K562 (cell line): Measurements from ENCODE around the gene AQP9. TPM values are rescaled to one million over a fixed set of nuclear protein-coding genes. Genes with fewer than 3 reads are reported as not detected.
"Not testable (repeated sequence)": the region's sequence is repeated elsewhere in the genome, so short reads cannot be mapped to it uniquely, and the experiment has no call there.

Experiments used
- ATAC-seq: fragments of 200-7000 bp; cut with Tn5 transposase; 3 replicates; pipeline ENCODE4 v1.9.1; 2020; ENCODE audit warnings: moderate library complexity
- BruUV-seq: library from RNA; stranded (reverse); fragments of 400-500 nt; replicated peaks from 2 replicates; lab custom pipeline; 2021; lab: Mats Ljungman, UMichigan
- CTCF ChIA-PET: fragments of 300-600 bp; formaldehyde crosslinking; extraction: SDS; loops from one replicate; lab custom pipeline; 2021; ENCODE audit warnings: low intra/inter-chr PET ratio; lab: Yijun Ruan, JAX
- POLR2A ChIA-PET: fragments of 300-600, 350-650 bp; sonication (Branson Sonifier 250); formaldehyde crosslinking; extraction: SDS; loops from one replicate; lab custom pipeline; 2021; ENCODE audit warnings: antibody characterized with exemption, inconsistent platforms; lab: Yijun Ruan, JAX
- DNase-seq, 4 experiments: peaks; one replicate each; pipeline versions ENCODE4 v3.0.0 to v3.0.0-alpha.2; 2011 to 2018; ENCODE audit warnings: low spot score in 3 of 4, mixed read lengths in 3 of 4; ENCODE audit errors: extremely low read depth in 1 of 4
- FAIRE-seq: peaks from 2 replicates; lab custom pipeline; 2011; peaks lifted over from hg19 to GRCh38; lab: Jason Lieb, UNC
- H2AFZ ChIP-seq: 2 replicates; pipeline ENCODE4 v1.6.0; 2011; ENCODE audit warnings: low read depth, low read length, control low read depth, inconsistent platforms
- H3K27ac ChIP-seq: fragments of 200-600 bp; 3 replicates; pipeline ENCODE4 v1.8.0; 2011; ENCODE audit warnings: low read depth, mild to moderate bottlenecking, control low read depth, inconsistent platforms, low read length, moderate library complexity, mixed read lengths; ENCODE audit errors: extremely low read depth
- H3K27me3 ChIP-seq, 2 experiments: fragments of 300-600 bp in 1 of 2; 2 replicates in 1 of 2; 3 replicates in 1 of 2; pipeline versions ENCODE4 v1.6.0 to v1.8.0; 2011; ENCODE audit warnings: inconsistent platforms in 2 of 2, low read length in 2 of 2, mild to moderate bottlenecking in 1 of 2, mixed read lengths in 1 of 2, moderate library complexity in 1 of 2; ENCODE audit not compliant: control insufficient read depth in 2 of 2, insufficient read depth in 2 of 2
- H3K36me3 ChIP-seq: fragments of 300-600 bp; 3 replicates; pipeline ENCODE4 v1.8.0; 2011; ENCODE audit warnings: mild to moderate bottlenecking, low read length, inconsistent platforms; ENCODE audit not compliant: control insufficient read depth, insufficient read depth
- H3K4me1 ChIP-seq, 2 experiments: fragments of 200-600 bp in 1 of 2; replicated peaks in 1 of 2; 2 replicates in 1 of 2; 3 replicates in 1 of 2; pipeline versions ENCODE4 v1.5.1 to v1.8.0; 2011; ENCODE audit warnings: inconsistent platforms in 2 of 2, low read length in 2 of 2, mild to moderate bottlenecking in 1 of 2, mixed read lengths in 1 of 2, moderate library complexity in 1 of 2; ENCODE audit not compliant: control insufficient read depth in 2 of 2, insufficient read depth in 2 of 2
- H3K4me2 ChIP-seq: 2 replicates; pipeline ENCODE4 v1.6.1; 2011; ENCODE audit warnings: low read length, control low read depth, inconsistent platforms, mixed read lengths; ENCODE audit not compliant: insufficient read depth
- H3K4me3 ChIP-seq: fragments of 200-600 bp; sonication (generic), shearing (Covaris generic); 2 replicates; pipeline ENCODE4 v1.5.1; 2016; ENCODE audit warnings: control low read depth, inconsistent platforms
- H3K79me2 ChIP-seq: fragments of 200-600 bp; 3 replicates; pipeline ENCODE4 v1.8.0; 2011; ENCODE audit warnings: low read length, inconsistent platforms; ENCODE audit not compliant: control insufficient read depth, insufficient read depth
- H3K9ac ChIP-seq, 2 experiments: 2 replicates each; pipeline versions ENCODE4 v1.6.0 to v1.6.1; 2011; ENCODE audit warnings: low read depth in 2 of 2, low read length in 2 of 2, control low read depth in 1 of 2, inconsistent platforms in 1 of 2, mild to moderate bottlenecking in 1 of 2, mixed read lengths in 1 of 2; ENCODE audit not compliant: insufficient read depth in 1 of 2
- H3K9me1 ChIP-seq: one replicate; pipeline ENCODE4 v1.6.0; 2011; ENCODE audit warnings: inconsistent platforms, mild to moderate bottlenecking, low read length, moderate library complexity; ENCODE audit not compliant: control insufficient read depth, insufficient read depth
- H3K9me3 ChIP-seq: replicated peaks from 2 replicates; pipeline ENCODE4 v1.5.1; 2011; ENCODE audit warnings: low read depth, low read length, inconsistent platforms; ENCODE audit not compliant: control insufficient read depth, insufficient read depth
- H4K20me1 ChIP-seq: replicated peaks from 2 replicates; pipeline ENCODE4 v1.6.1; 2011; ENCODE audit warnings: low read length, inconsistent platforms, mixed read lengths; ENCODE audit not compliant: control insufficient read depth, insufficient read depth
- ATF3 ChIP-seq, 2 experiments: fragments of 450-650 bp in 1 of 2; sonication (generic) in 1 of 2; formaldehyde crosslinking in 1 of 2; IDR thresholded peaks in 1 of 2; conservative IDR thresholded peaks in 1 of 2; 2 replicates each; pipeline versions ENCODE4 v1.6.1 to v1.8.1; 2016 to 2023; ENCODE audit warnings: mild to moderate bottlenecking in 2 of 2, moderate library complexity in 2 of 2, inconsistent platforms in 1 of 2, missing genetic modification reagents in 1 of 2
- ETV1 ChIP-seq: fragments of 450-650 bp; conservative IDR thresholded peaks from 2 replicates; pipeline ENCODE4 v1.6.1; 2016; ENCODE audit warnings: missing genetic modification characterization, control low read depth, low read depth, missing compliant biosample characterization
- OTX1 ChIP-seq: fragments of 450-650 bp; formaldehyde crosslinking; IDR thresholded peaks from 2 replicates; pipeline ENCODE4 v1.4.0; 2022; ENCODE audit warnings: mild to moderate bottlenecking
- ZNF12 ChIP-seq: sonication (generic); formaldehyde crosslinking; IDR thresholded peaks from 2 replicates; pipeline ENCODE4 v1.4.0; 2020; ENCODE audit warnings: mild to moderate bottlenecking, missing genetic modification reagents
- WGBS: fragments of 100-300 bp; shearing (Covaris generic); methylation state at CpG from one replicate; pipeline ENCODE4 v1.1.6; 2016; ENCODE audit warnings: low coverage, mixed read lengths; ENCODE audit not compliant: insufficient coverage; ENCODE audit errors: missing lambda C conversion rate; 5-methylcytosine and 5-hydroxymethylcytosine counted together
- in situ Hi-C: fragments of 300-500 bp; cut with MboI; formaldehyde crosslinking; loops from 4 replicates; pipeline ENCODE4 v1.15.0; 2018; ENCODE audit warnings: inconsistent platforms, mixed read lengths
- intact Hi-C: fragments of 100-400 bp; cut with micrococcal nuclease; formaldehyde crosslinking; loops from 2 replicates; pipeline ENCODE4 v1.14.2; 2022
- polyA plus RNA-seq, 8 experiments: library from polyadenylated mRNA; depleted of rRNA in 4 of 8; stranded (reverse) in 5 of 8; unstranded in 3 of 8; fragments of >200 nt; fragmentation: Nextera tagmentation in 2 of 8; fragmentation: Illumina TruSeq in 1 of 8; extraction: Ambion mirVana in 2 of 8; extraction: Trizol in 1 of 8; gene quantifications; 2 replicates each; pipeline versions ENCODE4 v1.2.1 to v1.2.3, GENCODE V29; 2011 to 2014; ENCODE audit warnings: inconsistent platforms in 1 of 8, missing spikeins in 1 of 8
- total RNA-seq, 7 experiments: library from RNA; depleted of rRNA in 6 of 7; stranded (reverse); fragments of >200 nt in 6 of 7; fragmentation: Illumina TruSeq in 2 of 7; extraction: Trizol in 2 of 7; gene quantifications; 2 replicates each; pipeline versions ENCODE4 v1.2.1 to v1.2.3, GENCODE V29; 2011 to 2021; ENCODE audit warnings: low replicate concordance in 1 of 7

The AQP9 gene
- total and polyA plus RNA-seq, 9 of the 15 experiments (the other 6 are each of a cell fraction or from before 2014, with no cell fraction given), result 0.04 to 0.33 (median 0.07) TPM; not detected in 4

DNA sequence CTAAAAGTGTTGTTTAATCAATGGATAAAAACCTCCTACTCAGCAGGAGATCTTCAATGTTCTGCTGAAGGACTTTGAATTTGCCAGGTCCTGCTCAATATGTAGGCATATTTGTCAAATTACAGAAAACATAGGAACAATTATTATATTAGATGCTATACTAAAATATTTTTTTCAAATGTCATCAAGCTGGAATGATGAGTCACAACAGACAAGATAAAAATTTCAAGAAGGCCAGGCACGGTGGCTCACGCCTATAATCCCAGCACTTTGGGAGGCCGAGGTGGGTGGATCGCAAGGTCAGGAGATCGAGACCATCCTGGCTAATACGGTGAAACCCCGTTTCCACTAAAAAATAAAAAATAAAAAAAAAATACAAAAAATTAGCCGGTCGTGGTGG lies 68.0 kb downstream of the AQP9 start:
- Histone ChIP-seq H3K27ac (no peak overlapping the region), H3K9me1 (no peaks in the 10 kb centered on the region), H4K20me1 (no peaks in the 10 kb centered on the region), H3K27me3 (no peaks in the 10 kb centered on the region), H3K9ac (no peak overlapping the region), H3K79me2 (no peaks in the 10 kb centered on the region), H3K9me3 (no peaks in the 10 kb centered on the region), H3K4me3 (no peak overlapping the region)
- CTCF ChIA-PET, result no interaction called here
- 53% methylated on average over 9 of the region's 9 CpGs for WGBS
- no TSS peak for BruUV-seq
- ATAC-seq (no peak), DNase-seq (no peak)
- no peak for TF ChIP-seq ETV1
- no peak for TF ChIP-seq OTX1 (CRISPR knock-in tag)
- peak; percentile 47 for TF ChIP-seq ATF3 (IDR thresholded peaks at IDR 0.05)
- TF ChIP-seq ATF3 (CRISPR knock-in tag; conservative IDR thresholded peaks at IDR 0.05), result no peak
- no peak for TF ChIP-seq ZNF12
- TF ChIP-seq, all 486 proteins: peak for 1
- H2AFZ ChIP-seq, result no peak overlapping the region
- FAIRE-seq, result no peak
- intact Hi-C loops, result no loop called here
- in situ Hi-C loops, result loop anchor here (25.0 kb wide), 1 partner anchor 1281 kb away; no protein-coding TSS in a partner anchor
- POLR2A ChIA-PET, result no interaction called here
- H3K4me2 ChIP-seq, result no peak overlapping the region
- peaks cover 3 to 11% of the 10 kb centered on the region in 2 experiments; a peak in 2 of 5 replicates for H3K4me1 ChIP-seq
- no peaks in the 10 kb centered on the region for H3K36me3 ChIP-seq

- DNase-seq, FAIRE-seq, CTCF ChIA-PET, POLR2A ChIA-PET, H2AFZ ChIP-seq, H3K4me2 ChIP-seq, H3K9ac ChIP-seq, H4K20me1 ChIP-seq, H3K9me3 ChIP-seq, H3K27me3 ChIP-seq, H3K4me3 ChIP-seq, H3K79me2 ChIP-seq, ATAC-seq, intact Hi-C loops, H3K4me1 ChIP-seq, H3K9me1 ChIP-seq, H3K27ac ChIP-seq, BruUV-seq, H3K36me3 ChIP-seq: not testable (repeated sequence)
- in situ Hi-C loops, result loop anchor here (25.0 kb wide), 1 partner anchor 1279 kb away; no protein-coding TSS in a partner anchor
- 74% methylated on average over 6 of the region's 6 CpGs for WGBS
Observed at GRCh38 chr15:58208217-58208616, 70.0 kb downstream of the AQP9 start.
